A549 (cell line): ENCODE results near the gene DPF1. TPM values are rescaled to one million over a fixed set of nuclear protein-coding genes. Genes with fewer than 3 reads are reported as not detected.
A peak's percentile ranks its signal among the peaks of the same experiment; 100 is the strongest.
"Not testable (repeated sequence)": the region's sequence is repeated elsewhere in the genome, so short reads cannot be mapped to it uniquely, and the experiment has no call there.

ENCODE experiments used
- ATAC-seq, 2 experiments: fragments of 200-7000 bp in 1 of 2; fragments of >200 bp in 1 of 2; cut with Nextera tagmentation in 1 of 2; cut with Tn5 transposase in 1 of 2; 3 replicates each; pipeline versions ENCODE4 v1.8.0 to v1.9.1; 2018 to 2020; ENCODE audit warnings: mild to moderate bottlenecking in 1 of 2, moderate library complexity in 1 of 2
- CTCF ChIA-PET: fragments of 300-600 bp; sonication (Branson Sonifier 250); formaldehyde crosslinking; extraction: SDS; loops from one replicate; lab custom pipeline; 2021; ENCODE audit warnings: antibody characterized with exemption, inconsistent platforms; lab: Yijun Ruan, JAX
- POLR2A ChIA-PET: fragments of 350-600 bp; formaldehyde crosslinking; extraction: SDS; loops from one replicate; lab custom pipeline; 2021; ENCODE audit warnings: antibody characterized with exemption, inconsistent platforms; lab: Yijun Ruan, JAX
- DNase-seq, 2 experiments: peaks; one replicate each; pipeline versions ENCODE4 v3.0.0 to v3.0.0-alpha.2; 2011 to 2016; ENCODE audit warnings: low read depth in 1 of 2, low spot score in 1 of 2
- FAIRE-seq: peaks from 2 replicates; lab custom pipeline; 2011; peaks lifted over from hg19 to GRCh38; lab: Jason Lieb, UNC
- H3K27ac ChIP-seq, 2 experiments: fragments of >200 bp; sonication (Bioruptor Twin); formaldehyde crosslinking; 3 replicates each; pipeline ENCODE4 v1.5.1; 2016 to 2017
- H3K4me1 ChIP-seq: fragments of >200 bp; sonication (Bioruptor Twin); formaldehyde crosslinking; 3 replicates; pipeline ENCODE4 v1.6.1; 2016
- H3K4me2 ChIP-seq: fragments of >200 bp; sonication (Bioruptor Twin); formaldehyde crosslinking; 3 replicates; pipeline ENCODE4 v1.6.1; 2016
- H3K4me3 ChIP-seq: fragments of >200 bp; sonication (Bioruptor Twin); formaldehyde crosslinking; 3 replicates; pipeline ENCODE4 v1.5.1; 2016
- H3K9me3 ChIP-seq: fragments of >200 bp; sonication (Bioruptor Twin); formaldehyde crosslinking; 3 replicates; pipeline ENCODE4 v1.6.1; 2016
- BCL3 ChIP-seq: fragments of >200 bp; sonication (Bioruptor Twin); formaldehyde crosslinking; IDR thresholded peaks from 3 replicates; pipeline ENCODE4 v1.6.1; 2016
- CEBPB ChIP-seq, 2 experiments: fragments of >200 bp in 1 of 2; sonication (Bioruptor Twin) in 1 of 2; formaldehyde crosslinking in 1 of 2; IDR thresholded peaks; 2 replicates each; pipeline ENCODE4 v1.6.1; 2012 to 2016
- CHD4 ChIP-seq: fragments of 200-600 bp; sonication (generic); IDR thresholded peaks from 2 replicates; pipeline ENCODE4 v1.6.1; 2016; ENCODE audit warnings: antibody characterized with exemption, mild to moderate bottlenecking, borderline replicate concordance
- EHF ChIP-seq: fragments of 250-450 bp; sonication (Bioruptor Pico); IDR thresholded peaks from 2 replicates; pipeline ENCODE4 v1.5.0; 2020; ENCODE audit warnings: mild to moderate bottlenecking
- EHMT2 ChIP-seq: fragments of 200-600 bp; sonication (generic); IDR thresholded peaks from 2 replicates; pipeline ENCODE4 v1.6.1; 2016; ENCODE audit warnings: antibody characterized with exemption, low read depth, mild to moderate bottlenecking, moderate library complexity
- ELK1 ChIP-seq: fragments of 150-350 bp; IDR thresholded peaks from 2 replicates; pipeline ENCODE4 v1.6.1; 2014; ENCODE audit warnings: low read depth, mild to moderate bottlenecking, low read length
- FOSB ChIP-seq: fragments of 250-450 bp; sonication (Bioruptor Pico); IDR thresholded peaks from 2 replicates; pipeline ENCODE4 v1.5.0; 2020; ENCODE audit warnings: mild to moderate bottlenecking, moderate library complexity
- FOXS1 ChIP-seq: fragments of 250-450 bp; sonication (Bioruptor Pico); IDR thresholded peaks from 2 replicates; pipeline ENCODE4 v1.5.0; 2020; ENCODE audit warnings: mild to moderate bottlenecking, moderate library complexity
- GATA3 ChIP-seq: IDR thresholded peaks from 2 replicates; pipeline ENCODE4 v1.6.1; 2012; ENCODE audit warnings: borderline replicate concordance
- HEYL ChIP-seq: fragments of 250-450 bp; sonication (Bioruptor Pico); IDR thresholded peaks from 2 replicates; pipeline ENCODE4 v1.8.0; 2021; ENCODE audit warnings: mild to moderate bottlenecking, moderate library complexity
- HMGXB4 ChIP-seq: fragments of 250-450 bp; sonication (Bioruptor Pico); IDR thresholded peaks from 2 replicates; pipeline ENCODE4 v1.5.0; 2021; ENCODE audit warnings: mild to moderate bottlenecking, moderate library complexity, borderline replicate concordance
- KDM1A ChIP-seq: fragments of 200-600 bp; sonication (generic); IDR thresholded peaks from 2 replicates; pipeline ENCODE4 v1.6.1; 2016; ENCODE audit warnings: low read depth, mild to moderate bottlenecking
- MAFK ChIP-seq: fragments of 450-650 bp; IDR thresholded peaks from 2 replicates; pipeline ENCODE4 v1.6.1; 2014; ENCODE audit not compliant: partially characterized antibody
- PHF8 ChIP-seq: fragments of 200-600 bp; sonication (generic); IDR thresholded peaks from 2 replicates; pipeline ENCODE4 v1.6.1; 2016; ENCODE audit warnings: low read depth, mild to moderate bottlenecking, antibody characterized with exemption, moderate library complexity, borderline replicate concordance
- RCOR1 ChIP-seq: fragments of 150-350 bp; IDR thresholded peaks from 2 replicates; pipeline ENCODE4 v1.6.1; 2014; ENCODE audit warnings: antibody characterized with exemption, low read length, low read depth
- REST ChIP-seq: fragments of 200-600 bp; sonication (generic); IDR thresholded peaks from 2 replicates; pipeline ENCODE4 v1.6.1; 2016; ENCODE audit warnings: antibody characterized with exemption, mild to moderate bottlenecking, moderate library complexity
- SMC3 ChIP-seq: fragments of >200 bp; sonication (Bioruptor Twin); formaldehyde crosslinking; IDR thresholded peaks from 3 replicates; pipeline ENCODE4 v1.6.1; 2018; ENCODE audit warnings: inconsistent platforms
- TFCP2L1 ChIP-seq: fragments of 250-450 bp; sonication (Bioruptor Pico); IDR thresholded peaks from 2 replicates; pipeline ENCODE4 v1.5.0; 2021; ENCODE audit warnings: mild to moderate bottlenecking
- USF2 ChIP-seq: fragments of 450-650 bp; IDR thresholded peaks from 2 replicates; pipeline ENCODE4 v1.6.1; 2014; ENCODE audit warnings: antibody characterized with exemption
- ZFP36 ChIP-seq: fragments of 450-650 bp; IDR thresholded peaks from 2 replicates; pipeline ENCODE4 v1.6.1; 2014; ENCODE audit warnings: borderline replicate concordance; ENCODE audit not compliant: partially characterized antibody
- ZNF302 ChIP-seq: fragments of 250-450 bp; sonication (Bioruptor Pico); IDR thresholded peaks from 2 replicates; pipeline ENCODE4 v1.9.0; 2021; ENCODE audit warnings: inconsistent platforms, mild to moderate bottlenecking, moderate library complexity
- WGBS: methylation state at CpG from one replicate; pipeline ENCODE4 v1.1.6; 2017; ENCODE audit errors: missing lambda C conversion rate; 5-methylcytosine and 5-hydroxymethylcytosine counted together
- polyA plus RNA-seq, 4 experiments: library from polyadenylated mRNA; depleted of rRNA in 3 of 4; stranded (reverse); fragments of >200 nt; fragmentation: RNase III in 1 of 4; extraction: RNeasy Plus Mini Kit Qiagen cat#74134 plus additional on column Dnase treatment in 1 of 4; gene quantifications; 2 replicates in 3 of 4; 3 replicates in 1 of 4; pipeline ENCODE4 v1.2.3, GENCODE V29; 2011 to 2017

The DPF1 gene
- polyA plus RNA-seq, 2 of the 4 experiments (the other 2 are of a cell fraction), result 2.1 to 6.8 TPM

- CTCF ChIA-PET, result interaction anchor here (0.6 to 4.1 kb wide), 22 partner anchors 9 to 330 kb away, joined by 3 to 98 read pairs (median 6); partner anchors contain the start of genes CATSPERG, FAM98C and WDR87
- FAIRE-seq, result not testable (repeated sequence)
These were observed 819 bp upstream of the DPF1 start for GRCh38 chr19:38224863-38225218.

GRCh38 chr19:38223617-38224013, 407 bp downstream of the DPF1 start:
- Histone ChIP-seq H3K9me3 (no peaks in the 10 kb centered on the region), H3K4me2 (peak overlapping the region; percentile 80), H3K4me3 (peak overlapping the region; percentile 48), H3K4me1 (peaks cover 17% of the 10 kb centered on the region), H3K27ac (peak overlapping the region; percentile 33 to 80)
- FAIRE-seq (no peak), DNase-seq (no peak), ATAC-seq (no peak; a peak in 1 of 6 replicates)
- POLR2A ChIA-PET, result no interaction called here
- TF ChIP-seq FOSB (CRISPR knock-in tag) (no peak), CEBPB (IDR thresholded peaks at IDR 0.05) (no peak)
- CTCF ChIA-PET, result no interaction called here
- 10% methylated on average over 13 of the region's 13 CpGs for WGBS

More at GRCh38 chr19:38224863-38225218, 819 bp upstream of the DPF1 start:
- peak overlapping the region; percentile 48 for H3K4me3 ChIP-seq
- not testable (repeated sequence) for ATAC-seq, H3K9me3 ChIP-seq, DNase-seq
- peaks cover 25% of the 10 kb centered on the region for H3K4me1 ChIP-seq
- peak overlapping the region; percentile 80 for H3K4me2 ChIP-seq
- POLR2A ChIA-PET, result interaction anchor here (0.5 to 1.4 kb wide), 3 partner anchors 12 to 322 kb away, joined by 3 to 4 read pairs (median 3); partner anchors contain the start of gene PSMD8
- 68% methylated on average over 6 of the region's 6 CpGs for WGBS
- peak overlapping the region in 1 of 2 experiments; percentile 80; a peak in 3 of 6 replicates for H3K27ac ChIP-seq

GRCh38 chr19:38223119-38223523, 901 bp downstream of the DPF1 start:
- CTCF ChIA-PET, result interaction anchor here (0.6 to 4.4 kb wide), 2 partner anchors 51 to 321 kb away, joined by 3 to 23 read pairs; no protein-coding TSS in a partner anchor
- DNase-seq (no peak), ATAC-seq (no peak), FAIRE-seq (peak; percentile 97)
- POLR2A ChIA-PET, result no interaction called here
- H3K27ac ChIP-seq, result no peak overlapping the region
- peaks cover 12% of the 10 kb centered on the region for H3K4me1 ChIP-seq
- WGBS, result 89% methylated on average over 3 of the region's 3 CpGs
- no peak for TF ChIP-seq REST
- TF ChIP-seq HEYL (CRISPR knock-in tag), result no peak
- TF ChIP-seq RCOR1, result no peak
- TF ChIP-seq TFCP2L1 (CRISPR knock-in tag), result no peak
- TF ChIP-seq EHF, result no peak
- no peak for TF ChIP-seq PHF8
- no peak for TF ChIP-seq KDM1A
- TF ChIP-seq GATA3, result no peak
- TF ChIP-seq BCL3, result no peak
- TF ChIP-seq ZFP36, result no peak
- TF ChIP-seq CHD4, result no peak
- TF ChIP-seq USF2, result no peak
- no peak for TF ChIP-seq ELK1
- TF ChIP-seq SMC3, result no peak
- no peak for TF ChIP-seq ZNF302
- TF ChIP-seq MAFK, result no peak
- TF ChIP-seq HMGXB4 (CRISPR knock-in tag), result no peak
- TF ChIP-seq EHMT2, result no peak
- TF ChIP-seq FOXS1 (CRISPR knock-in tag), result no peak
- no peak overlapping the region for H3K4me3 ChIP-seq
- H3K4me2 ChIP-seq, result peak overlapping the region; percentile 80
- no peaks in the 10 kb centered on the region for H3K9me3 ChIP-seq
